NOMO-1 treated with dmso at 0.1 percent for 144 hours (cell line): Measurements from ENCODE around the gene CENPO.
"Not testable (repeated sequence)": the region's sequence is repeated elsewhere in the genome, so short reads cannot be mapped to it uniquely, and the experiment has no call there.

Source experiments
- DNase-seq: peaks from one replicate; lab custom pipeline; 2025; ENCODE audit not compliant: unreplicated experiment; lab: John Stamatoyannopoulos, UW

The CENPO gene

GRCh38 chr2:24822049-24822706 lies 29.0 kb downstream of the CENPO start:
- DNase-seq, result no peak

GRCh38 chr2:24824071-24824588 lies 30.9 kb downstream of the CENPO start:
- DNase-seq, result no peak

GRCh38 chr2:24824966-24825882 lies 32.0 kb downstream of the CENPO start:
- DNase-seq, result no peak

GRCh38 chr2:24825883-24826772 lies 32.9 kb downstream of the CENPO start:
- no peak for DNase-seq

GRCh38 chr2:24826773-24827145 lies 33.5 kb downstream of the CENPO start:
- DNase-seq, result no peak

GRCh38 chr2:24827321-24828237 lies 34.4 kb downstream of the CENPO start:
- DNase-seq, result peak; percentile 17

GRCh38 chr2:24828238-24828996 lies 35.2 kb downstream of the CENPO start:
- DNase-seq, result no peak

GRCh38 chr2:24830351-24830750 lies 37.1 kb downstream of the CENPO start:
- no peak for DNase-seq

GRCh38 chr2:24830786-24831185 lies 37.6 kb downstream of the CENPO start:
- DNase-seq, result no peak

GRCh38 chr2:24831221-24832072 lies 38.2 kb downstream of the CENPO start:
- no peak for DNase-seq

GRCh38 chr2:24832073-24832461 lies 38.8 kb downstream of the CENPO start:
- DNase-seq, result no peak

GRCh38 chr2:24832521-24832920 lies 39.3 kb downstream of the CENPO start:
- DNase-seq, result no peak

- no peak for DNase-seq
Observed at GRCh38 chr2:24832931-24833701, 39.9 kb downstream of the CENPO start.

GRCh38 chr2:24833821-24834732 lies 40.9 kb downstream of the CENPO start:
- no peak for DNase-seq

GRCh38 chr2:24834733-24835395 lies 41.6 kb downstream of the CENPO start:
- no peak for DNase-seq

- DNase-seq, result not testable (repeated sequence)
Observed at GRCh38 chr2:24835411-24835810, 42.2 kb downstream of the CENPO start.
